T-helper 1 cell treated with Interleukin-12 subunit alpha and Interleukin-12 subunit beta and Interleukin-4 antibody, amounts not matched to agents 30 μg/mL and 1 μg/mL, for 36 hours (primary cell): ENCODE results near the gene HK3.

Experiments used
- H3K27ac Mint-ChIP-seq: one replicate; pipeline ENCODE4 v1.8.0; 2021; ENCODE audit warnings: mild to moderate bottlenecking, mixed read lengths
- H3K27me3 Mint-ChIP-seq: one replicate; pipeline ENCODE4 v1.8.0; 2021; ENCODE audit warnings: low read depth, mixed read lengths
- H3K36me3 Mint-ChIP-seq: one replicate; pipeline ENCODE4 v1.8.0; 2021; ENCODE audit warnings: low read depth, mixed read lengths
- H3K4me1 Mint-ChIP-seq: one replicate; pipeline ENCODE4 v1.8.0; 2021; ENCODE audit warnings: low read depth, mixed read lengths
- H3K4me3 Mint-ChIP-seq: one replicate; pipeline ENCODE4 v1.8.0; 2021; ENCODE audit warnings: mild to moderate bottlenecking, moderate library complexity, mixed read lengths
- H3K9me3 Mint-ChIP-seq: one replicate; pipeline ENCODE4 v1.8.0; 2021; ENCODE audit warnings: mixed read lengths

The HK3 gene, protein sequence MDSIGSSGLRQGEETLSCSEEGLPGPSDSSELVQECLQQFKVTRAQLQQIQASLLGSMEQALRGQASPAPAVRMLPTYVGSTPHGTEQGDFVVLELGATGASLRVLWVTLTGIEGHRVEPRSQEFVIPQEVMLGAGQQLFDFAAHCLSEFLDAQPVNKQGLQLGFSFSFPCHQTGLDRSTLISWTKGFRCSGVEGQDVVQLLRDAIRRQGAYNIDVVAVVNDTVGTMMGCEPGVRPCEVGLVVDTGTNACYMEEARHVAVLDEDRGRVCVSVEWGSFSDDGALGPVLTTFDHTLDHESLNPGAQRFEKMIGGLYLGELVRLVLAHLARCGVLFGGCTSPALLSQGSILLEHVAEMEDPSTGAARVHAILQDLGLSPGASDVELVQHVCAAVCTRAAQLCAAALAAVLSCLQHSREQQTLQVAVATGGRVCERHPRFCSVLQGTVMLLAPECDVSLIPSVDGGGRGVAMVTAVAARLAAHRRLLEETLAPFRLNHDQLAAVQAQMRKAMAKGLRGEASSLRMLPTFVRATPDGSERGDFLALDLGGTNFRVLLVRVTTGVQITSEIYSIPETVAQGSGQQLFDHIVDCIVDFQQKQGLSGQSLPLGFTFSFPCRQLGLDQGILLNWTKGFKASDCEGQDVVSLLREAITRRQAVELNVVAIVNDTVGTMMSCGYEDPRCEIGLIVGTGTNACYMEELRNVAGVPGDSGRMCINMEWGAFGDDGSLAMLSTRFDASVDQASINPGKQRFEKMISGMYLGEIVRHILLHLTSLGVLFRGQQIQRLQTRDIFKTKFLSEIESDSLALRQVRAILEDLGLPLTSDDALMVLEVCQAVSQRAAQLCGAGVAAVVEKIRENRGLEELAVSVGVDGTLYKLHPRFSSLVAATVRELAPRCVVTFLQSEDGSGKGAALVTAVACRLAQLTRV

GRCh38 chr5:176899296-176899891 is at the start of gene HK3:
TSS of gene HK3 (minus strand) at chr5:176899346. CDS start at chr5:176896159, 3,187 bp downstream.
- Mint-ChIP-seq H3K27me3 (no peaks in the 10 kb centered on the region), H3K27ac (peak within 1 kb of the TSS; percentile 44), H3K9me3 (no peaks in the 10 kb centered on the region), H3K4me3 (peak within 1 kb of the TSS; percentile 30), H3K36me3 (peaks cover 27% of the 10 kb centered on the region), H3K4me1 (peaks cover 36% of the 10 kb centered on the region)

DNA sequence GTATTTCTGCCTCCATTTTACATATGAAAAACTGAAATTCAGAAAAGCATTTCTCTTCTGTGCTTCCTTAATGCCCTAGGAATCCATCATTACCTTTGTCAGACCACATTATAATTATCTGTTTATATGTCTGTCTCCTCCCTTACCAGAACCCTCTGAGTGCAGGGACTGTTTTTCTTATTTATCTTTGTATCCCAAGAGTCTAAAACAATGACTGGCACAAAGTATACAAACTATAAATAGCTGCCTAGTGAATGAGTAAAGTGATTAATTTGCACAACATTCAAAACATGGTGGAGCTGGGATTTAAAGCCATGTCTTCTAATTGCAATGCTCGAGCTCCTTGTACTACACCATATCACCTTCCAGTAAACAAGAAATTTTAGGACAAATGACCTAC is 49.3 kb upstream of the HK3 start:
- Mint-ChIP-seq H3K27me3 (no peaks in the 10 kb centered on the region), H3K4me3 (no peak overlapping the region), H3K4me1 (peaks cover 2% of the 10 kb centered on the region), H3K9me3 (no peaks in the 10 kb centered on the region), H3K36me3 (peaks cover 30% of the 10 kb centered on the region), H3K27ac (no peak overlapping the region)

DNA sequence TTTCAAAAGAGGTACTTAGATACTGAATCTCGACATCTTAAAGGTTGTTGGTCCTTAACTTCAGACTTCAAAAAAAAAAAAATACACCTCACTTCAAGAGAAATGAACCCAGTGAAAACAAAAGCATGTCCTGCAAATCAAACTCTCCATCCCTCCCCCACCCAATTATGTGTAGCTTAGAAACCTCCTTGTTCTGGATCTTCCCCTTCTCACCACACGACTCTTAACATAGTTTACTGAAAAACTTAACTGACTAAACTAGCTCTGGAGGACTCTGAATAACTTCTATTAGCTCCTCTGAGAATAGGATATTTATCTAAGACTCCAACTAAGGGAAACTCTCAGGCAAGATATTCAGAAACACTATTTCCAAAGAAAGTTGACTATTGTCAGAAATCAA is 48.7 kb upstream of the HK3 start:
- Mint-ChIP-seq H3K4me1 (peaks cover 2% of the 10 kb centered on the region), H3K27me3 (no peaks in the 10 kb centered on the region), H3K36me3 (peaks cover 36% of the 10 kb centered on the region), H3K4me3 (no peak overlapping the region), H3K27ac (no peak overlapping the region), H3K9me3 (no peaks in the 10 kb centered on the region)

DNA sequence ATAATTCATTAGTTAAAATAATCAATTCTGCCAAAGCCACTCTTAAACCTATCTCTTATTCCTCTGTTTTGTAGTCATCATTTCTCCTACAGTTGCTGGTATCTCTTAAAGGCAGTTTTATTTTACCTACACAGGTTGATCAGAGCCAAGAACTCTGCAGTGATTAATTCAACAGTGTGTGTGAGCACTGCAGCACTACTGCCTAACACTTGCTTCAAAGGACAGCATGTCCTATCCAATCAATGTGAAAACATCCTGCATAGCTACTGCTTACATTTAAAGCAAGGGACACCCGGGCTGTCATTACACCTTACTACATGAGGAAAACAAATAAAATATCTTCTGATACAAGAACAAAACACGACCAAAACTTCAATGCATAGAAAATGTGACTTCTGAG is 45.1 kb upstream of the HK3 start:
- no peaks in the 10 kb centered on the region for H3K27me3 Mint-ChIP-seq
- H3K9me3 Mint-ChIP-seq, result no peaks in the 10 kb centered on the region
- no peak overlapping the region for H3K27ac Mint-ChIP-seq

DNA sequence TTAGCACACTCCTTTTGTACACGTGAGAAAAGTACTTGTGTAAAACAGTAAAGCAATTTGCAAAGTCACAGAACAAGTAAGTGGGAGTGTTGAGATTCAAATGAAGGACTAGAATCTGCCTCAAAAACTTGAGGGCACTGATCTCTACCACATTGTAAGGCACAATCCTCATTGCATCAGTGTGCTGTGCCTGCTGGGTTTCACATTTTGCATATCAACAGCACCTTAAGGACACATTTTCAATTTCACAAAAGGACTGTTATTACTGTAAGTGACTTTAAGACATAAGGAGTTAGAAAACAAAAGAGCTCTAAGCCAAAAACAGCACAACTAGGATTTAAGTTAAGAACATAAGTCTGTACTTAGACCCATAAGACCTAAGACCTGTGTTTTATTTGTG is 44.7 kb upstream of the HK3 start:
- Mint-ChIP-seq H3K9me3 (no peaks in the 10 kb centered on the region), H3K4me3 (no peak overlapping the region), H3K36me3 (peaks cover 32% of the 10 kb centered on the region), H3K4me1 (peaks cover 2% of the 10 kb centered on the region), H3K27ac (no peak overlapping the region), H3K27me3 (no peaks in the 10 kb centered on the region)

More for the DNA sequence above, 45.1 kb upstream of the HK3 start:
- Mint-ChIP-seq H3K36me3 (peaks cover 28% of the 10 kb centered on the region), H3K4me3 (no peak overlapping the region), H3K4me1 (peaks cover 2% of the 10 kb centered on the region)

DNA sequence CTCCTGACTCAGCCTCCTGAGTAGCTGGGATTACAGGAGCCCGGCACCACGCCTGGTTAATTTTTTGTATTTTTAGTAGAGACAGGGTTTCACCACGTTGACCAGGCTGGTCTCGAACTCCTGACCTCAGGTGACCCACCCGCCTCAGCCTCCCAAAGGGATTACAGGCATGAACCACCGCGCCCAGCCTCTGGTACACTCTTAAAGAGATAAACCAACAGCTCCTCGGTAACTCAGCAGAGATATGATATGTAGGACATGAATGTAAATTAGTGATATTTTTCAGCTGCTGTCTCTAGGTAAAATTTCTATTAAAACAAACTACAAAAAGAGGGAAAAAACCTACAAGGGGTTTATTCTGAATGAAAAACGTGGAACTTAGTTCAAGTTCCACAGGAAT is 42.8 kb upstream of the HK3 start:
- no peaks in the 10 kb centered on the region for H3K27me3 Mint-ChIP-seq
- peaks cover 2% of the 10 kb centered on the region for H3K4me1 Mint-ChIP-seq
- peaks cover 30% of the 10 kb centered on the region for H3K36me3 Mint-ChIP-seq
- H3K27ac Mint-ChIP-seq, result no peak overlapping the region
- no peaks in the 10 kb centered on the region for H3K9me3 Mint-ChIP-seq
- no peak overlapping the region for H3K4me3 Mint-ChIP-seq

DNA sequence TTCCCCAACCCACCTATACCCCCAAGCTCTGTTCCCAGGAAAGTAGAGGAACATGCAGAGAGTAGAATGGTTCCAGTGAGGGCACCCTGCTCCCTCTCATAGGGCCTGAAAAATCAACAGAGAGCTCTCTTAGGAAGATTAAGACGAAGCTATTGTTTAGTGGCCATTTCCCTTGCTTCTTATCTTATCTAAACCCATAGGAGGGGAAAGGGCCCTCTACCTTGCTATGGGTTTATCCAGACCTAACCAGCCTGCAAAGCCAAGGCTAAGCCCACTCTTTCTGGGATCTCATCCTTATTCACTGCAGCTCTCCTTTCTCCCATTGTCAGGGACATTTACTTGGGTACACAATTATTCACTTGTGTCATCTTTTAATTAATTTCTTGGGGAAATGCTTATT is 39.3 kb upstream of the HK3 start:
- Mint-ChIP-seq H3K4me1 (peaks cover 5% of the 10 kb centered on the region), H3K36me3 (peaks cover 20% of the 10 kb centered on the region), H3K27ac (no peak overlapping the region), H3K9me3 (no peaks in the 10 kb centered on the region), H3K27me3 (no peaks in the 10 kb centered on the region), H3K4me3 (no peak overlapping the region)

DNA sequence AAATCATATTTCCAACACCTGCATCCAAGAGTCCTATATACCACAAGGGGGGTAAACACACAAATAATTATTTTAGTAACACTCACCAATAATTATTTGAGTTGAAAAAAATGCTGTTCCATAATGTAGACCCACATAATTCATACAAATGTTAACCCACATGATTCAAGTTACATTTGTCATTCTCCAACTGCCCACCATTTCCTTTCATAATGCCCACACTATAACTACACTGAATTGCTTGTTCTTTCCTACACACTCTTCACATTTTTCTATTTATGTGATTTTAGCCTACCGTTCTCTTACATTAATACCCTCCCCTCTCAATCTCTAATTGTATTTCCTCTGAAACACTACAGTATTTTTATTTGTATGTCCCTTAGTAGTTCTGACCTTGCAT is 35.9 kb upstream of the HK3 start:
- Mint-ChIP-seq H3K4me3 (no peak overlapping the region), H3K4me1 (peaks cover 6% of the 10 kb centered on the region), H3K27ac (no peak overlapping the region), H3K27me3 (no peaks in the 10 kb centered on the region), H3K9me3 (no peaks in the 10 kb centered on the region), H3K36me3 (peaks cover 23% of the 10 kb centered on the region)

DNA sequence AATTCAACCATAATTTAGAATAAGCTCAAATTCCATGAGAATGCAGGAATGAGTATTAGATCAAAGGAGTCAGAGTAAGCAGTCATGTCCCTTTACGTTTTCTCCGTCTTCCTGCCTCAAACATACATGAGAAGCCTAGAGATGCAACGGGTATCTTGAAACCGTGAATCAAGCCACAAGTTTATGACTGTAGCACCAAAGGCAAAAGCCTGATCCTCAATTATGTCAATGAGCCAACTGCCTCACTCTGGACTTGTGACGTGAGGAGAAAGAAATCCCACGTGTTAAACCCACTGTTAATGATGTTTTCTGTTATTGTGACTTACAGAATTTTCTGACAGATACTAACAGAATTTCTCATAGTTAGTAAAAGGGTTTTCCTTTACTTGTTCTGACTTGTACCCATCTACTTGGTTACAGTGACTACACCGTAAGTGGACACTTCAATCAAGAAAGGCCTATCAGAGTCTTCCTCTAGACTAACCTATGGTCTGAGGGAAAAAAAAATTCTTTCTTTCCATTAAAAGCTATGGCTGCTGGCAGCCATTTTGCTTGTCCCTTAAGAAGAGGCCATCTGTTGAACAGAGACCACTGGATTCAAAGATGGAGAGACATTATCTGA is 35.3 kb upstream of the HK3 start:
- Mint-ChIP-seq H3K4me3 (no peak overlapping the region), H3K4me1 (peaks cover 10% of the 10 kb centered on the region), H3K27me3 (no peaks in the 10 kb centered on the region), H3K36me3 (peaks cover 23% of the 10 kb centered on the region), H3K27ac (no peak overlapping the region), H3K9me3 (no peaks in the 10 kb centered on the region)

DNA sequence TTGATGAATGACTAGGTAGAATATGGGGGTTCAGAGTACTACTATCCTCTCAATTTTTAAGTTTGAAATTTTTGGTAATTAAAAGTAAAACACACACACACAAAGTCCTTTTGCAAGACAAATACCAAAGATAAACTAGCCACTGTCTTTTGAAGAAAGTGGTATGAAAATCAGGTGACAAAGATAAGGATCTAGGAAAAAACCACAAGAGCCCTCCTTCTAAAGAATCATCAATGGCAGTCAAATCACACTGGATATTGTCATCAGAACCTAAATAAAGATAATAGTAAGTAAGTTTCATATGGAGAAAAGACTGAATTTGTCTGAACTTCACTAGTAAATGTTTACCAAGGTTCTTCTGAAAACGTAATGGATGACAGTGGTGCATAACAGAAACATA is 30.5 kb upstream of the HK3 start:
- no peaks in the 10 kb centered on the region for H3K27me3 Mint-ChIP-seq
- H3K4me1 Mint-ChIP-seq, result peaks cover 5% of the 10 kb centered on the region
- no peaks in the 10 kb centered on the region for H3K9me3 Mint-ChIP-seq
- H3K27ac Mint-ChIP-seq, result no peak overlapping the region
- H3K36me3 Mint-ChIP-seq, result peaks cover 11% of the 10 kb centered on the region
- no peak overlapping the region for H3K4me3 Mint-ChIP-seq

DNA sequence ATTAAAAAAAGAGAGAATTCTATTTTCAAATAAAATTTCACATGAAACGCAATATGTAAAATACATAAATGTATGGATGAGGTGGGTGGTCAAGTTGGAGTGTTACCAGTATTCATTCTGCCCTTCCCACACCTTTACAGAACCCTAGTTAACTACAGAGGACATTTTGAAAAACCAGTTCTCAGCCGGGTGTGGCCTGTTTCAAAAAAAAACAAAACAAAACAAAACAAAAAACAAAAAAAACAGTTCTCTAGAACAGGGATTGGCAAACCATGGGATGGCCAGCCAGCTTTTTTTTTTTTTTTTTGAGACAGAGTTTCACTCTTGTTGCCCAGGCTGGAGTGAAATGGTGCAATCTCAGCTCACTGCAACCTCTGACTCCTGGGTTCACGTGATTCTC is 28.4 kb upstream of the HK3 start:
- H3K4me3 Mint-ChIP-seq, result no peak overlapping the region
- H3K27ac Mint-ChIP-seq, result no peak overlapping the region
- H3K36me3 Mint-ChIP-seq, result peaks cover 11% of the 10 kb centered on the region
- H3K9me3 Mint-ChIP-seq, result no peaks in the 10 kb centered on the region
- H3K4me1 Mint-ChIP-seq, result peaks cover 5% of the 10 kb centered on the region
- no peaks in the 10 kb centered on the region for H3K27me3 Mint-ChIP-seq

GRCh38 chr5:176922817-176923216 is 23.7 kb upstream of the HK3 start:
- Mint-ChIP-seq H3K4me1 (no peaks in the 10 kb centered on the region), H3K4me3 (no peak overlapping the region), H3K27ac (no peak overlapping the region), H3K27me3 (no peaks in the 10 kb centered on the region), H3K9me3 (no peaks in the 10 kb centered on the region), H3K36me3 (peaks cover 15% of the 10 kb centered on the region)

GRCh38 chr5:176921714-176922113 is 22.6 kb upstream of the HK3 start:
- Mint-ChIP-seq H3K36me3 (peaks cover 15% of the 10 kb centered on the region), H3K27ac (no peak overlapping the region), H3K27me3 (no peaks in the 10 kb centered on the region), H3K4me3 (no peak overlapping the region), H3K9me3 (no peaks in the 10 kb centered on the region), H3K4me1 (no peaks in the 10 kb centered on the region)

DNA sequence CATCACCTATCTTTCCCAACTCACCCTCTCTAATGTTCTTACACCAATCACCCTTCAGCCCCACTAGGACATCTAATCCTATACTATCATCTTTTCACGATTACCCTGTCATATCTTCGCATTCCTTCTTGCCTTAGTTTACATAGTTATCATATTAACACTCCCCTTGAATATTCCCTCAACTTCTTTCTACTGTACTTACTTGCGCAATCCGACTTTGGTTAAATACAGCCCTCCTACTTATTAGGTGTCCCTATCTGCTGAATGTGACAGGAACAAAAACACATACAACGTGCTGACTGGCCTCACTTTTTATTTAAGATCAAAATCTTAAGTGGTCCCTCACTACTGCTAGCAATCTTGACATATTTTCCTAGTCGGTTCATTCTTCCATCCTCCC is 19.5 kb upstream of the HK3 start:
- Mint-ChIP-seq H3K9me3 (no peaks in the 10 kb centered on the region), H3K4me3 (no peak overlapping the region), H3K4me1 (peaks cover 5% of the 10 kb centered on the region), H3K36me3 (peaks cover 25% of the 10 kb centered on the region), H3K27me3 (no peaks in the 10 kb centered on the region), H3K27ac (no peak overlapping the region)
